ENCODE data around the gene SNTG2.

Gene SNTG2

GRCh38 chr2:1319393-1319792 lies 368.7 kb downstream of the SNTG2 start:
- DNase-seq (ENCODE audit: low read depth): no peak

- no peak for DNase-seq (ENCODE audit: low read depth)
These were observed 370.7 kb downstream of the SNTG2 start for GRCh38 chr2:1321321-1321720.

GRCh38 chr2:1324884-1325283 lies 374.2 kb downstream of the SNTG2 start:
- no peak for DNase-seq (ENCODE audit: low read depth)

GRCh38 chr2:1328684-1329083 lies 378.0 kb downstream of the SNTG2 start:
- DNase-seq (ENCODE audit: low read depth): no peak

- no peak for DNase-seq (ENCODE audit: low read depth)
These were observed 388.9 kb downstream of the SNTG2 start for GRCh38 chr2:1339388-1340140.

GRCh38 chr2:1340141-1340512 lies 389.5 kb downstream of the SNTG2 start:
- no peak for DNase-seq (ENCODE audit: low read depth)

- DNase-seq (ENCODE audit: low read depth): no peak
These were observed 390.9 kb downstream of the SNTG2 start for GRCh38 chr2:1341404-1342120.

GRCh38 chr2:1348789-1349188 lies 398.1 kb downstream of the SNTG2 start:
- DNase-seq (ENCODE audit: low read depth): no peak

- no peak for DNase-seq (ENCODE audit: low read depth)
These were observed 399.5 kb downstream of the SNTG2 start for GRCh38 chr2:1350111-1350510.

GRCh38 chr2:1353124-1353523 lies 402.5 kb downstream of the SNTG2 start:
- no peak for DNase-seq (ENCODE audit: low read depth)

- DNase-seq (ENCODE audit: low read depth): no peak
These were observed 402.9 kb downstream of the SNTG2 start for GRCh38 chr2:1353543-1353942.

- no peak for DNase-seq (ENCODE audit: low read depth)
These were observed 409.5 kb downstream of the SNTG2 start for GRCh38 chr2:1360144-1360543.

GRCh38 chr2:1360557-1361250 lies 410.1 kb downstream of the SNTG2 start:
- no peak for DNase-seq (ENCODE audit: low read depth)

- no peak for DNase-seq (ENCODE audit: low read depth)
These were observed 412.7 kb downstream of the SNTG2 start for GRCh38 chr2:1363367-1363766.

GRCh38 chr2:1366546-1367134 lies 416.0 kb downstream of the SNTG2 start:
- DNase-seq (ENCODE audit: low read depth): no peak

- DNase-seq (ENCODE audit: low read depth): no peak
These were observed 417.0 kb downstream of the SNTG2 start for GRCh38 chr2:1367601-1368000.

GRCh38 chr2:1369905-1370304 lies 419.3 kb downstream of the SNTG2 start:
- DNase-seq (ENCODE audit: low read depth): no peak

- no peak for DNase-seq (ENCODE audit: low read depth)
These were observed 419.8 kb downstream of the SNTG2 start for GRCh38 chr2:1370461-1370860.

- DNase-seq (ENCODE audit: low read depth): no peak
These were observed 420.4 kb downstream of the SNTG2 start for GRCh38 chr2:1371082-1371481.

- no peak for DNase-seq (ENCODE audit: low read depth)
These were observed 423.2 kb downstream of the SNTG2 start for GRCh38 chr2:1373830-1374229.

- DNase-seq (ENCODE audit: low read depth): no peak
These were observed 423.6 kb downstream of the SNTG2 start for GRCh38 chr2:1374287-1374686.

GRCh38 chr2:1375794-1376193 lies 425.1 kb downstream of the SNTG2 start:
- DNase-seq (ENCODE audit: low read depth): no peak

- no peak for DNase-seq (ENCODE audit: low read depth)
These were observed 426.8 kb downstream of the SNTG2 start for GRCh38 chr2:1377473-1377872.
